ENCODE data around the gene IFI27L1. TPM values are rescaled to one million over a fixed set of nuclear protein-coding genes. Genes with fewer than 3 reads are reported as not detected.

Gene IFI27L1
- total RNA-seq, 1 donor from 2014 or later = 36.8 TPM

GRCh38 chr14:94045563-94046345, 35.4 kb upstream of the IFI27L1 start:
- Mint-ChIP-seq H3K27ac (no peak overlapping the region), H3K4me3 (no peak overlapping the region), H3K4me1 (ENCODE audit: unreplicated experiment) (peaks cover 12% of the 10 kb centered on the region), H3K9me3 (no peaks in the 10 kb centered on the region), H3K27me3 (no peaks in the 10 kb centered on the region), H3K36me3 (peaks cover 15% of the 10 kb centered on the region)
- TF ChIP-seq, protein P1, sequence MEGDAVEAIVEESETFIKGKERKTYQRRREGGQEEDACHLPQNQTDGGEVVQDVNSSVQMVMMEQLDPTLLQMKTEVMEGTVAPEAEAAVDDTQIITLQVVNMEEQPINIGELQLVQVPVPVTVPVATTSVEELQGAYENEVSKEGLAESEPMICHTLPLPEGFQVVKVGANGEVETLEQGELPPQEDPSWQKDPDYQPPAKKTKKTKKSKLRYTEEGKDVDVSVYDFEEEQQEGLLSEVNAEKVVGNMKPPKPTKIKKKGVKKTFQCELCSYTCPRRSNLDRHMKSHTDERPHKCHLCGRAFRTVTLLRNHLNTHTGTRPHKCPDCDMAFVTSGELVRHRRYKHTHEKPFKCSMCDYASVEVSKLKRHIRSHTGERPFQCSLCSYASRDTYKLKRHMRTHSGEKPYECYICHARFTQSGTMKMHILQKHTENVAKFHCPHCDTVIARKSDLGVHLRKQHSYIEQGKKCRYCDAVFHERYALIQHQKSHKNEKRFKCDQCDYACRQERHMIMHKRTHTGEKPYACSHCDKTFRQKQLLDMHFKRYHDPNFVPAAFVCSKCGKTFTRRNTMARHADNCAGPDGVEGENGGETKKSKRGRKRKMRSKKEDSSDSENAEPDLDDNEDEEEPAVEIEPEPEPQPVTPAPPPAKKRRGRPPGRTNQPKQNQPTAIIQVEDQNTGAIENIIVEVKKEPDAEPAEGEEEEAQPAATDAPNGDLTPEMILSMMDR (conservative IDR thresholded peaks at IDR 0.05) = no peak
- DNase-seq (ENCODE audit: extremely low spot score, unreplicated experiment) = no peak

DNA sequence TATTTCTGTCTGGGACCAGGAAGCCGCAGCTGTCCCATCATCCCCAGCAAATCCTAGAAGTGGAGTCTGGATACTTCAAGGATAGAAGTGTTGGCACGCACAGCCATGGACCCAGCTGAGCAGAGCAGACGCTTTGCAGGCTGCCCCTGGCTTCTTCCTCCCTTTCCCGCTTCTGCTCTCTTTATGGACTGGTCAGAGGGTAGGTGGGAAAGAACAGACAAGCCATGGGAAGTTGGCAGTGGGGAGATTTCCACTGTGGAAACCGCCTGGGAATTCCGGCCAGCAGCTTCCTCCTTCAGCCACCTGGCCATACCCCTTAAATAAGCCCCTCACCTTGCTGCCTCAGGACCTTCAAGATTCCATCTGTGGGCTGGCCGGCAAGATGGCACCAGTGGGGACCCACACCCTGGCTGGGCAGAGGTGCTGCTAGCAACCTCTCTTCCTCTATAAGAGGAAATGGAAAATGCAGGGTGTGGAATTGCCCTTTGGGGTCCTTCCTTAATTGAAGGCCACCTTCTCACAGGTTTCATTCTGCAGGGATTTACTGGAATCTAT, 34.3 kb upstream of the IFI27L1 start:
- TF ChIP-seq, protein P1 (conservative IDR thresholded peaks at IDR 0.05) = no peak
- no peaks in the 10 kb centered on the region for H3K9me3 Mint-ChIP-seq
- no peaks in the 10 kb centered on the region for H3K27me3 Mint-ChIP-seq
- H3K4me3 Mint-ChIP-seq = no peak overlapping the region
- peaks cover 18% of the 10 kb centered on the region for H3K4me1 Mint-ChIP-seq (ENCODE audit: unreplicated experiment)
- H3K36me3 Mint-ChIP-seq = peaks cover 23% of the 10 kb centered on the region
- no peak for DNase-seq (ENCODE audit: extremely low spot score, unreplicated experiment)
- no peak overlapping the region for H3K27ac Mint-ChIP-seq

GRCh38 chr14:94047581-94047980, 33.5 kb upstream of the IFI27L1 start:
- peaks cover 18% of the 10 kb centered on the region for H3K4me1 Mint-ChIP-seq (ENCODE audit: unreplicated experiment)
- H3K27me3 Mint-ChIP-seq = no peaks in the 10 kb centered on the region
- DNase-seq (ENCODE audit: extremely low spot score, unreplicated experiment) = no peak
- no peak overlapping the region for H3K4me3 Mint-ChIP-seq
- H3K36me3 Mint-ChIP-seq = peaks cover 29% of the 10 kb centered on the region
- no peaks in the 10 kb centered on the region for H3K9me3 Mint-ChIP-seq
- TF ChIP-seq, protein P1 (conservative IDR thresholded peaks at IDR 0.05) = no peak
- no peak overlapping the region for H3K27ac Mint-ChIP-seq

DNA sequence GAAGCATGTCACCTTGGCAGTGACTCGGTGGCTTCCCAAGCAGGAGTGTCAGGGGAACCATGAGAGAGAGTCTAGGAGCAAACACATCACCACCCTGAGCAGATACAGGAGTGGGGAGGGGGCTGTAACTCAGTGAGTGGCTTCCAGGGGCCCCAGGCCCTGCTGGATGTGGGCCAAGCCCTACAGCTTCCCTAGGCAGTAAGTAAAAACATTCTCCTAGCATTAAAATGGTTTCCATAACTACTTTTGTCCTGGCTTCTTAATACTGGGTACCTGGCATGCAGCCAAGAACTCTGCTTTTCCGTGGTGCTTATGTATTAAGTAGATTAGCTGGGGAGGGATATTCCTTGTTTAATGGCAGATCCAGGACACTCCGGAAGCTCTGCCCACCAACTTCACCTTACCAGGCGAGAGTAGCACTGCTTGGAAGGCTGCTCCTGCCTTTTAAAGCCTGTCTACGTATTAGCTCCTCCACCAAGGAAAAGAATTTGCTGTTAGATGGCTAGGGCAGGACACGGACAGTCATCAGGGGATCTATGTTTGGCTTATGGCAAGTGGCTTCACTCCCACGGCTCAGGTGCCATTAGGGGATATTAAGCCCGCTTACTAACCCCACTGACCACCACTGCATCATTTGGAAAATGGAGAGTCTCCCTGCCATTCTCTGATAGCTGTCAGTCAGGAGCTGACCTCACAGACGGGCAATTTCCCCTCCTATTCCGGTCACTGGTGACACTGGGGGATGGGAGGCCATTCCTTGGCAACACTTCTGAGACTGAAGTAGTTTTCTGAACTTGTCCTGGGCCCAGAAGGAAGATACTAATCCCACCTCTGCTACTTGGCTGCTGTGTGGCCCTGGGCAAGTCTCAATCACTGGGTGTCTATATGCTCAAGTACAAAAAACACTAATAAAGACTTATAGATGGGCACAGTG, 32.2 kb upstream of the IFI27L1 start:
- Mint-ChIP-seq H3K4me1 (ENCODE audit: unreplicated experiment) (peaks cover 18% of the 10 kb centered on the region), H3K36me3 (peaks cover 35% of the 10 kb centered on the region), H3K27ac (no peak overlapping the region), H3K4me3 (no peak overlapping the region), H3K27me3 (no peaks in the 10 kb centered on the region), H3K9me3 (no peaks in the 10 kb centered on the region)
- TF ChIP-seq, protein P1 (conservative IDR thresholded peaks at IDR 0.05) = no peak
- no peak for DNase-seq (ENCODE audit: extremely low spot score, unreplicated experiment)

DNA sequence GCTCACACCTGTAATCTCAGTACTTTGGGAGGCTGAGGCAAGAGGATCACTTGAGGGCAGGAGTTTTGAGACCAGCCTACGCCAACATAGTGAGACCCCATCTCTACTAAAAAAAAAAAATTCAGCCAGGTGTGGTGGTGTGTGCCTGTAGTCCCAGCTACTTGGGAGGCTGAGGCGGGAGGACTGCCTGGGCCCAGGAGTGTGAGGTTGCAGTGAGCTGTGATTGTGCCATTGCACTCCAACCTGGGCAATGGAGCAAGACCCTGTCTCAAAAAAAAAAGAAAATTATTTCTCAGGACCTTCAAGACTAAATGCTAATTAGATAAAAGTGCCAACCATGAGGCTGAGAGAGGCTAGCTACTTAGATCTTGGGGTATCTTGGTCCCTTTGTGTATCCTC, 31.5 kb upstream of the IFI27L1 start:
- Mint-ChIP-seq H3K27ac (no peak overlapping the region), H3K27me3 (no peaks in the 10 kb centered on the region), H3K4me1 (ENCODE audit: unreplicated experiment) (peaks cover 18% of the 10 kb centered on the region), H3K4me3 (no peak overlapping the region), H3K36me3 (peaks cover 41% of the 10 kb centered on the region), H3K9me3 (no peaks in the 10 kb centered on the region)
- DNase-seq (ENCODE audit: extremely low spot score, unreplicated experiment) = peak; percentile 18
- TF ChIP-seq, protein P1 (conservative IDR thresholded peaks at IDR 0.05) = no peak

Data from type B pancreatic cell (in vitro differentiated cells).